GM10266 (cell line): Measurements from ENCODE around the gene GYS1.

Experiments
- DNase-seq: peaks from one replicate; pipeline ENCODE4 v3.0.0; 2012; ENCODE audit errors: extremely low spot score
- TF ChIP-seq, protein P1 (sequence below): IDR thresholded peaks from 2 replicates; pipeline ENCODE4 v1.5.1; 2012; ENCODE audit warnings: mild to moderate bottlenecking, low read depth; ENCODE audit not compliant: control insufficient read depth, insufficient read depth; ENCODE audit errors: missing control alignments

The GYS1 gene

DNA sequence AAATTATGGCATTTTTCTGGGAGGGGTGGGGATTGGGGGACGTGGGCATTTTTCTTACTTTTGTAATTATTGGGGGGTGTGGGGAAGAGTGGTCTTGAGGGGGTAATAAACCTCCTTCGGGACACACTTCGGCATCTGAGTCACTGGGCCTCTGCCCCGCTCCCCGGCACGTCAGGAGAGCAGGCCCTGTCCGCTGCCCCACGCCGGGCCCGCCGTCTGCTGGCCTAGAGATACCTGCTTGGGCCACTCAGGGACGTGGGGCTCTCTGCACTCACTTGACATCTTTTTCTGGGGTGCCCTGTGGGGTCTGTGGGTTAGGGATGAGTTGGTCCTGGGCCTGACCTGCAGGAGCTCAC lies 31.5 kb downstream of the GYS1 start:
- TF ChIP-seq, protein P1, sequence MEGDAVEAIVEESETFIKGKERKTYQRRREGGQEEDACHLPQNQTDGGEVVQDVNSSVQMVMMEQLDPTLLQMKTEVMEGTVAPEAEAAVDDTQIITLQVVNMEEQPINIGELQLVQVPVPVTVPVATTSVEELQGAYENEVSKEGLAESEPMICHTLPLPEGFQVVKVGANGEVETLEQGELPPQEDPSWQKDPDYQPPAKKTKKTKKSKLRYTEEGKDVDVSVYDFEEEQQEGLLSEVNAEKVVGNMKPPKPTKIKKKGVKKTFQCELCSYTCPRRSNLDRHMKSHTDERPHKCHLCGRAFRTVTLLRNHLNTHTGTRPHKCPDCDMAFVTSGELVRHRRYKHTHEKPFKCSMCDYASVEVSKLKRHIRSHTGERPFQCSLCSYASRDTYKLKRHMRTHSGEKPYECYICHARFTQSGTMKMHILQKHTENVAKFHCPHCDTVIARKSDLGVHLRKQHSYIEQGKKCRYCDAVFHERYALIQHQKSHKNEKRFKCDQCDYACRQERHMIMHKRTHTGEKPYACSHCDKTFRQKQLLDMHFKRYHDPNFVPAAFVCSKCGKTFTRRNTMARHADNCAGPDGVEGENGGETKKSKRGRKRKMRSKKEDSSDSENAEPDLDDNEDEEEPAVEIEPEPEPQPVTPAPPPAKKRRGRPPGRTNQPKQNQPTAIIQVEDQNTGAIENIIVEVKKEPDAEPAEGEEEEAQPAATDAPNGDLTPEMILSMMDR: no peak

GRCh38 chr19:48961051-48961649 lies 32.0 kb downstream of the GYS1 start:
- DNase-seq: no peak
- TF ChIP-seq, protein P1: no peak

More for the DNA sequence above, 31.5 kb downstream of the GYS1 start:
- DNase-seq: no peak

DNA sequence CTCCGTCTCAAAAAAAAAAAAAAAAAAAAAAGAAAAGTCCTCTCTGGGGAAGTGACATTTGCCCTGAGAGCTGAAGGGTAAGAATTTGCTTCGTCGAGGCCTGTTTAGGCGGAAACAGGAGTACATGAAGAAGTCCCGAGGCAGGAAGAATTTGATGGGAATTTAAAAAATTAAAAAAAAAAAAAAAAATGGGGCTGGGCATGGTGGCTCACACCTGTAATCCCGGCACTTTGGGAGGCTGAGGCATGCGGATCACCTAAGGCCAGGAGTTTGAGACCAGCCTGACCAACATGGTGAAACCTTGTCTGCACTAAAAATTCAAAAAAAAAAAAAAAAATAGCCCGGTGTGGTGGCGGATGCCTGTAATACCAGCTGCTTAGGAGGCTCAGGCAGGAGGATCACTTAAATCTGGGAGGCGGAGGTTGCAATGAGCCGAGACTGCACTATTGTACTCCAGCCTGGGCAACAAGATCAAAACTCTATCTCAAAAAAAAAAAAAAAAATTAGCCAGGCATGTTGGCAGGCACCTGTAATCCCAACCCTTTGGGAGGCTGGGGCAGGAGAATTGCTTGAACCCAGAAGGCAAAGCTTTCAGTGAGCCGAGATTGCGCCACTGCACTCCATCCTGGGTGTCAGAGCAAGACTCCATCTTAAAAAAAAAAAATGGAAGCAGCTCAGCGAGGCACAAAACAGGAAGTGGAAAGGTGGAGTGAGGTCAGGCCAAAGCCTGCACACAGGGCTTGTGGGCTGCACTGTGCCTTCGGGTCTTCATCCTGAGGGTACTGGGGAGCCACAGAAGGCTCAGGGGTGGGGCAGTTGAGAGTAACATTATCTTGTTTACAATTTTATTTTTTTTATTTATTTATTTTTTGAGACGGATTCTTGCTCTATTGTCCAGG lies 33.5 kb downstream of the GYS1 start:
- DNase-seq: no peak
- TF ChIP-seq, protein P1: no peak

- no peak for DNase-seq
- TF ChIP-seq, protein P1: no peak
Measured at GRCh38 chr19:48958006-48958405, 35.1 kb downstream of the GYS1 start.

DNA sequence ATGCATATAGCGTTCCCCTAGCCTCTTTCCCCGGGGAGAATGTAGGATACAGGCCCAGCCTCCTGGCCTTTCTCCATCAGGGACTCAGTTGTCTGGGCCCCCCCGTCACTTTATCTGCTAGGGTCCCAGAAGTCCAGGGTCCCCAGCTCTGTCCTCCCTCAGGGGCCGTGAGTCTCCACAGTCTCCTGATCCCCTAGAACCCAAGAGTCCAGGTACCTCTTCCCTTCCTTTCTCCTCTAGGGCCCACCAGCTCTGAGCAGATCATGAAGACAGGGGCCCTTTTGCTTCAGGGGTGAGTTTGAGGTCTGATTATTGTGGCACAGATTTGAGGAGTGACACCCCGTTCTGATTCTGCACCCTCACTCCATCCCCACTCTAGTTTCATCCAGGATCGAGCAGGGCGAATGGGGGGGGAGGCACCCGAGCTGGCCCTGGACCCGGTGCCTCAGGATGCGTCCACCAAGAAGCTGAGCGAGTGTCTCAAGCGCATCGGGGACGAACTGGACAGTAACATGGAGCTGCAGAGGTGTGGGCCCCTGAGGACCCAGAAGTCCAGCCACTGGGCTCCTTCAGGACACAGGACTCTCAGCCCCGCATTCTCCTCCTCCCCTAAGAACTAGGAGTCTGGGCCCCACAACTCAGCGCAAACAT lies 37.7 kb downstream of the GYS1 start:
- TF ChIP-seq, protein P1: no peak

DNA sequence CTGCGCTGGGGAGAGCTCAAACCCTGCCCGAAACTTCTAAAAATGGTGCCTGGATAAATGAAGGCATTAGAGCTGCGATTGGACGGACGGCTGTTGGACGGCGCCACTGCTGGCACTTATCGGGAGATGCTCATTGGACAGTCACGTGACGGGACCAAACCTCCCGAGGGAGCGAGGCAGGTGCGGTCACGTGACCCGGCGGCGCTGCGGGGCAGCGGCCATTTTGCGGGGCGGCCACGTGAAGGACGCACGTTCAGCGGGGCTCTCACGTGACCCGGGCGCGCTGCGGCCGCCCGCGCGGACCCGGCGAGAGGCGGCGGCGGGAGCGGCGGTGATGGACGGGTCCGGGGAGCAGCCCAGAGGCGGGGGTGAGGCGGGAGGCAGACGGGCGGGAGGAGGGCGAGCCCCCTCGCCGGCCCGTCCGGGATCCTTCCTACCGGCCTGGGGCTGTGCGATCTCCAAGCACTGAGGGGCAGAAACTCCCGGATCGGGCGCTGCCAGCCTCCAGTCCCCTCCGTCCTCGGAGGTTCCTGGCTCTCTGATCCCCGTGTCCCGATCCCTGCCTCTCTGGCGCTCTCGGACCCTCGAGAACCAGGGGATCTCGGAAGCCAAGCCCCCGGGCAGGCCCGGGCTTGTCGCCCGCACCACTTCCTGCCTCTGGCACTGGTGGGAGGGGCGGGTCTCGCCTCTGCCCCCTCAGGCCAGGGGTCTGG lies 38.4 kb downstream of the GYS1 start, which contains the start of gene BAX:
BAX (plus strand) TSS at position 281 of the 713 bp plus-strand sequence; CDS start at position 335, 54 bp downstream.
- DNase-seq: peak; percentile 98
- TF ChIP-seq, protein P1: no peak

More for the DNA sequence above, 37.7 kb downstream of the GYS1 start:
- DNase-seq: no peak
